ENCODE data around the gene MDFIC2.
A peak's percentile ranks its signal among the peaks of the same experiment; 100 is the strongest.
"Not testable (repeated sequence)": the region's sequence is repeated elsewhere in the genome, so short reads cannot be mapped to it uniquely, and the experiment has no call there.

The MDFIC2 gene

GRCh38 chr3:70256566-70256965 lies 55.9 kb downstream of the MDFIC2 start:
- DNase-seq (ENCODE audit: low spot score) = no peak

- no peak for DNase-seq (ENCODE audit: low spot score)
Measured at GRCh38 chr3:70250492-70250891, 61.9 kb downstream of the MDFIC2 start.

GRCh38 chr3:70249509-70250160 lies 62.8 kb downstream of the MDFIC2 start:
- no peak for DNase-seq (ENCODE audit: low spot score)

- DNase-seq (ENCODE audit: low spot score) = no peak
Measured at GRCh38 chr3:70248856-70249255, 63.6 kb downstream of the MDFIC2 start.

- no peak for DNase-seq (ENCODE audit: low spot score)
Measured at GRCh38 chr3:70247955-70248354, 64.5 kb downstream of the MDFIC2 start.

GRCh38 chr3:70245746-70246525 lies 66.5 kb downstream of the MDFIC2 start:
- peak; percentile 26 for DNase-seq (ENCODE audit: low spot score)

- no peak for DNase-seq (ENCODE audit: low spot score)
Measured at GRCh38 chr3:70244422-70244821, 68.0 kb downstream of the MDFIC2 start.

- DNase-seq (ENCODE audit: low spot score) = no peak
Measured at GRCh38 chr3:70242297-70242882, 70.0 kb downstream of the MDFIC2 start.

GRCh38 chr3:70233812-70234211 lies 78.6 kb downstream of the MDFIC2 start:
- DNase-seq (ENCODE audit: low spot score) = no peak

- no peak for DNase-seq (ENCODE audit: low spot score)
Measured at GRCh38 chr3:70233112-70233511, 79.3 kb downstream of the MDFIC2 start.

GRCh38 chr3:70231266-70231701 lies 81.2 kb downstream of the MDFIC2 start:
- DNase-seq (ENCODE audit: low spot score) = no peak

- no peak for DNase-seq (ENCODE audit: low spot score)
Measured at GRCh38 chr3:70227437-70227836, 85.0 kb downstream of the MDFIC2 start.

GRCh38 chr3:70225146-70225545 lies 87.3 kb downstream of the MDFIC2 start:
- DNase-seq (ENCODE audit: low spot score) = peak; percentile 42

GRCh38 chr3:70224337-70224736 lies 88.1 kb downstream of the MDFIC2 start:
- DNase-seq (ENCODE audit: low spot score) = no peak

- no peak for DNase-seq (ENCODE audit: low spot score)
Measured at GRCh38 chr3:70218471-70218870, 94.0 kb downstream of the MDFIC2 start.

- DNase-seq (ENCODE audit: low spot score) = not testable (repeated sequence)
Measured at GRCh38 chr3:70211274-70211673, 101.2 kb downstream of the MDFIC2 start.

- DNase-seq (ENCODE audit: low spot score) = no peak
Measured at GRCh38 chr3:70201975-70202374, 110.5 kb downstream of the MDFIC2 start.

- DNase-seq (ENCODE audit: low spot score) = no peak
Measured at GRCh38 chr3:70189884-70190473, 122.5 kb downstream of the MDFIC2 start.

- no peak for DNase-seq (ENCODE audit: low spot score)
Measured at GRCh38 chr3:70186221-70186620, 126.2 kb downstream of the MDFIC2 start.

GRCh38 chr3:70185661-70186060 lies 126.8 kb downstream of the MDFIC2 start:
- DNase-seq (ENCODE audit: low spot score) = no peak

- no peak for DNase-seq (ENCODE audit: low spot score)
Measured at GRCh38 chr3:70183781-70184504, 128.5 kb downstream of the MDFIC2 start.

- no peak for DNase-seq (ENCODE audit: low spot score)
Measured at GRCh38 chr3:70182166-70182565, 130.3 kb downstream of the MDFIC2 start.

Data from putamen (tissue), 1 donor.